CD8-positive, alpha-beta memory T cell (primary cell): ENCODE measurements around the gene SRP68. TPM values are rescaled to one million over a fixed set of nuclear protein-coding genes. Genes with fewer than 3 reads are reported as not detected.

Experiments used
- CTCF ChIA-PET: fragments of 350-600 bp; sonication (Branson Sonifier 250); formaldehyde crosslinking; loops from one replicate; lab custom pipeline; 2021; ENCODE audit warnings: antibody characterized with exemption; lab: Charles Lee
- POLR2A ChIA-PET: fragments of 350-600 bp; sonication (Branson Sonifier 250); formaldehyde crosslinking; loops from one replicate; lab custom pipeline; 2021; ENCODE audit warnings: antibody characterized with exemption; lab: Charles Lee
- DNase-seq, 5 donors: peaks; one replicate each; pipeline versions ENCODE4 v3.0.0 to v3.0.0-alpha.2; 2020 to 2022; ENCODE audit warnings: mixed read lengths in 1 of 5
- H3K27ac ChIP-seq: one replicate; pipeline ENCODE4 v1.7.0; 2013; ENCODE audit warnings: low read depth, mild to moderate bottlenecking, low read length, moderate library complexity
- H3K27me3 ChIP-seq: 2 replicates; pipeline ENCODE4 v1.7.0; 2013; ENCODE audit warnings: low read length, mild to moderate bottlenecking; ENCODE audit not compliant: insufficient read depth, poor library complexity, severe bottlenecking
- H3K36me3 ChIP-seq: 2 replicates; pipeline ENCODE4 v1.7.0; 2013; ENCODE audit warnings: mild to moderate bottlenecking, low read length, moderate library complexity; ENCODE audit not compliant: insufficient read depth
- H3K4me1 ChIP-seq: 2 replicates; pipeline ENCODE4 v1.7.0; 2013; ENCODE audit warnings: mild to moderate bottlenecking, low read length, moderate library complexity; ENCODE audit not compliant: insufficient read depth
- H3K4me3 ChIP-seq: 2 replicates; pipeline ENCODE4 v1.7.0; 2013; ENCODE audit warnings: mild to moderate bottlenecking, low read length
- H3K9me3 ChIP-seq: 2 replicates; pipeline ENCODE4 v1.7.0; 2013; ENCODE audit warnings: mild to moderate bottlenecking, low read length
- H3K27ac Mint-ChIP-seq, 8 donors: one replicate each; pipeline ENCODE4 v1.8.0; 2020 to 2021; ENCODE audit warnings: mixed read lengths in 8 of 8, mild to moderate bottlenecking in 6 of 8, inconsistent platforms in 3 of 8, moderate library complexity in 3 of 8
- H3K27me3 Mint-ChIP-seq, 2 donors: one replicate each; pipeline ENCODE4 v1.8.0; 2020 to 2021; ENCODE audit warnings: mixed read lengths in 2 of 2, mild to moderate bottlenecking in 1 of 2, moderate library complexity in 1 of 2
- H3K36me3 Mint-ChIP-seq, 3 donors: one replicate each; pipeline ENCODE4 v1.8.0; 2020 to 2021; ENCODE audit warnings: mixed read lengths in 3 of 3, inconsistent platforms in 1 of 3, mild to moderate bottlenecking in 1 of 3
- H3K4me1 Mint-ChIP-seq, 3 donors: one replicate each; pipeline ENCODE4 v1.8.0; 2020 to 2021; ENCODE audit warnings: mixed read lengths in 3 of 3, inconsistent platforms in 1 of 3, mild to moderate bottlenecking in 1 of 3
- H3K4me3 Mint-ChIP-seq, 7 donors: one replicate each; pipeline ENCODE4 v1.8.0; 2020 to 2021; ENCODE audit warnings: mixed read lengths in 7 of 7, mild to moderate bottlenecking in 6 of 7, moderate library complexity in 4 of 7, inconsistent platforms in 2 of 7
- H3K9me3 Mint-ChIP-seq, 5 donors: one replicate each; pipeline ENCODE4 v1.8.0; 2020 to 2022; ENCODE audit warnings: mixed read lengths in 5 of 5, mild to moderate bottlenecking in 3 of 5, moderate library complexity in 2 of 5, inconsistent platforms in 1 of 5
- polyA plus RNA-seq: library from polyadenylated mRNA; unstranded; fragments of 300-500 nt; fragmentation: Illumina TruSeq; gene quantifications from one replicate; pipeline ENCODE4 v1.2.3, GENCODE V29; 2021
- total RNA-seq, 2 experiments: library from RNA; stranded (reverse); gene quantifications; one replicate each; pipeline ENCODE4 v1.2.3, GENCODE V29; 2021

The SRP68 gene
- total and polyA plus RNA-seq, 3 experiments from 2014 or later: 80.4 to 123 (median 120) TPM

DNA sequence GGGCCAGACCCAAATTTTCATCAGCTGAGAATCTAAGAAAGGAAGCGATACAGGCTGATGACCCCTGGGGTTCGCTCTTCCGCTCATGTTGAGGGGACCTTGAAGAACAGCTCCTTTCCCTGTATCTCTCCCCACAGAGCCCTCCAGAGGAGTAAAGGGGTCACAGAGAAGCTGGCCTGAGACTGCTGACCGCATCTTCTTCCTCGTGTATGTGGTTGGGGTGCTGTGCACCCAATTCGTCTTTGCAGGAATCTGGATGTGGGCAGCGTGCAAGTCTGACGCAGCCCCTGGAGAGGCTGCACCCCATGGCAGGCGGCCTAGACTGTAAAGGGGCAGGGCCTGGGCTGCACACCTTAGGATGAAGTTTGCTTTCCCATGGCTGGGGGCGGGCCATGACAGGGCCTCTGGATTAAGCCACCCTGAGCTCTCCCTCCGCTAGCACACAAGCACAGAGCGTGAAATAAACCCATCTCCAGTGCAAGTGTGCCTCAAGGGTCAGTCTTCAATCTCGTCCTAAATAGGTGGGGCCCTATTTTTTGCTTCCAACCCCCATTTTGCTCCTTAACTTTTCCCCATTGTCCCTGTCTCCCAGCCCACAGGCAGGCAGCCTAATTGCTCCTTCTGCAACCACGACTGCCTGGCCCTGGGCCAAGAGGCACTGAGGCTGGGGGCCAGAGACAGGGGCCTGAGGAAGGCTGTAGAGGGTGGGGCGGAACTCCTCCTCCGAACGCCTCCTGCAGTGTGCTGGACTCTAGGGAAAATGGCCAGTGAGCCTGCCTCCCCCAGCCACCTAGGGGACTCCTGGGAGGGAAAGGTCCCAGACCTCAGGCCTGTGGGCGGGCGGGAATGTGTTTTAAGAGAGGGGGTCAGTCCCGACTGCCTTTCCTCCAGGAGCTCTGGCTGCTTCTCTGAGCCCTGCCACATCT is 10.3 kb upstream of the SRP68 start:
- Mint-ChIP-seq H3K4me1 (peaks cover 0 to 29% (median 7%) of the 10 kb centered on the region in 3 donors), H3K36me3 (peaks cover 0 to 47% (median 5%) of the 10 kb centered on the region in 3 donors), H3K4me3 (no peak overlapping the region), H3K27ac (peak overlapping the region in 3 of 8 donors; percentile 10 to 92 (median 70)), H3K9me3 (no peaks in the 10 kb centered on the region), H3K27me3 (peaks cover 2 to 5% of the 10 kb centered on the region in 2 donors)
- ChIA-PET CTCF (no interaction called here), POLR2A (no interaction called here)
- H3K36me3 ChIP-seq: peaks cover 27% of the 10 kb centered on the region
- H3K4me1 ChIP-seq: peaks cover 16% of the 10 kb centered on the region
- H3K4me3 ChIP-seq: no peak overlapping the region
- no peaks in the 10 kb centered on the region for H3K9me3 ChIP-seq
- DNase-seq: peak in 1 of 5 donors; percentile 33
- no peak overlapping the region for H3K27ac ChIP-seq
- peaks cover 3% of the 10 kb centered on the region for H3K27me3 ChIP-seq

- H3K4me1 ChIP-seq: peaks cover 24% of the 10 kb centered on the region
- no peak for DNase-seq
- H3K27me3 ChIP-seq: peaks cover 9% of the 10 kb centered on the region
- Mint-ChIP-seq H3K4me1 (peaks cover 10 to 40% (median 15%) of the 10 kb centered on the region in 3 donors), H3K36me3 (peaks cover 0 to 37% (median 5%) of the 10 kb centered on the region in 3 donors), H3K4me3 (no peak overlapping the region), H3K27ac (peak overlapping the region in 4 of 8 donors; percentile 29 to 92 (median 55)), H3K27me3 (peaks cover 12 to 14% of the 10 kb centered on the region in 2 donors), H3K9me3 (no peaks in the 10 kb centered on the region)
- no peak overlapping the region for H3K27ac ChIP-seq
- H3K4me3 ChIP-seq: no peak overlapping the region
- H3K9me3 ChIP-seq: no peaks in the 10 kb centered on the region
- ChIA-PET POLR2A (interaction anchor here (0.8 kb wide), 1 partner anchor 8 kb away, joined by 4 read pairs; no protein-coding TSS in a partner anchor), CTCF (no interaction called here)
- H3K36me3 ChIP-seq: peaks cover 20% of the 10 kb centered on the region
Observed at GRCh38 chr17:76081295-76082210, 9.2 kb upstream of the SRP68 start.

DNA sequence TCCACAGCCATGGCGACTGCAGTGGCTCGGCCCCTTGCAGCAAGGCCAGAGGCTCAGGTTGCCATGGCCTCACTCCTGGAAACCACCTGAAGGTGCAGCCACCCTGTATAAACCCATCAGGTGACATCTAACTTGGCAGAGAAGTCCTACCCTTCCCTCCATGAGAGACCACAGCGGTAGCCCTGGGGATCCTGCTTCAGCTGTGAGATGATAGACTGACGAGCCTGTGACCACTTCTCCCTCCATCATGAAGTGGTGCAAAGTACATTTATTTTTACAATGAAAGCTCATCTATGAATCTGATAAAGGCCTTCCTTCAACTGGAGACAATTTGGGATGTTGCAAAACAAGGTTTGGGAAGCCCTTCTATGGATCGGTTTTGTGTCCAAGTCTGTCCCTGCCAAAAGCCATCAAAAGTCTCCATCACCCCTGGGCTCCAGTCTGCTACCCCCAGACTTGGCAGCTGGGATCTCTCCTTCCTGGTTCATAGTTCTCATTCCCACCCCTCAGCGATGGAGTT is 8.5 kb upstream of the SRP68 start:
- peaks cover 18% of the 10 kb centered on the region for H3K36me3 ChIP-seq
- H3K27ac ChIP-seq: no peak overlapping the region
- CTCF ChIA-PET: interaction anchor here (0.9 kb wide), 1 partner anchor 67 kb away, joined by 3 read pairs; no protein-coding TSS in a partner anchor
- H3K36me3 Mint-ChIP-seq: peaks cover 0 to 30% (median 5%) of the 10 kb centered on the region in 3 donors
- peak overlapping the region in 1 of 7 donors; percentile 32 for H3K4me3 Mint-ChIP-seq
- no peak overlapping the region for H3K4me3 ChIP-seq
- H3K4me1 Mint-ChIP-seq: peaks cover 13 to 47% (median 19%) of the 10 kb centered on the region in 3 donors
- no peaks in the 10 kb centered on the region for H3K9me3 ChIP-seq
- peaks cover 14% of the 10 kb centered on the region for H3K27me3 ChIP-seq
- H3K27me3 Mint-ChIP-seq: peaks cover 19 to 20% of the 10 kb centered on the region in 2 donors
- POLR2A ChIA-PET: interaction anchor here (0.5 to 0.9 kb wide), 3 partner anchors 9 to 14 kb away, joined by 4 read pairs; no protein-coding TSS in a partner anchor
- no peaks in the 10 kb centered on the region for H3K9me3 Mint-ChIP-seq
- H3K27ac Mint-ChIP-seq: peak overlapping the region in 2 of 8 donors; percentile 11 to 54
- no peak for DNase-seq
- H3K4me1 ChIP-seq: peaks cover 32% of the 10 kb centered on the region

GRCh38 chr17:76079956-76080767 is 7.8 kb upstream of the SRP68 start:
- no peak for DNase-seq
- Mint-ChIP-seq H3K27ac (peak overlapping the region in 2 of 8 donors; percentile 54 to 68), H3K9me3 (no peaks in the 10 kb centered on the region), H3K4me1 (peaks cover 18 to 53% (median 25%) of the 10 kb centered on the region in 3 donors), H3K36me3 (peaks cover 0 to 23% (median 5%) of the 10 kb centered on the region in 3 donors), H3K4me3 (peak overlapping the region in 1 of 7 donors; percentile 8), H3K27me3 (peaks cover 25 to 26% of the 10 kb centered on the region in 2 donors)
- ChIA-PET POLR2A (interaction anchor here (0.5 to 0.9 kb wide), 4 partner anchors 11 to 413 kb away, joined by 4 to 5 read pairs (median 4); no protein-coding TSS in a partner anchor), CTCF (interaction anchor here (0.8 to 1.2 kb wide), 5 partner anchors 11 to 80 kb away, joined by 3 to 4 read pairs (median 3); no protein-coding TSS in a partner anchor)
- Histone ChIP-seq H3K27me3 (peaks cover 20% of the 10 kb centered on the region), H3K4me1 (peaks cover 38% of the 10 kb centered on the region), H3K27ac (no peak overlapping the region), H3K36me3 (peaks cover 15% of the 10 kb centered on the region), H3K4me3 (no peak overlapping the region), H3K9me3 (no peaks in the 10 kb centered on the region)

DNA sequence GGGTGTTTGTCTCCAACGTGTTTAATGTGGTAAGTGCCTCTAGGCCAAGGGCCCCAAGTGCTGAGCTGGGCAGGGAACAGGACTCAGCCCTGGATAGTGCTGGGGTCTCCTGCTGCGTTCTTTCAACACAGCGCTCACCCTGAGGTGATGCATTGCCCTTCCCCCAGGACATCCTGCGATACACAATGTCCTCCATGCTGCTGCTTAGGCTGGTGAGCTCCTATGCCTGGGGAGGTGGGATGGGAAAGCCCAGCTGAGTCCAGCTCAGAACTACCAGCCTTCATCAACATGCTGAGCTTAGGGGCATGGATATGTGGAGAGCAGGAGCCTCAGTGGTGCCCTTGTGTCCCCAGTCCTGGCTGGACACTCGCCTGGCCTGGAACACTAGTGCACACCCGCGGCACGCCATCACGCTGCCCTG is 7.2 kb upstream of the SRP68 start:
- H3K36me3 Mint-ChIP-seq: peaks cover 0 to 17% (median 3%) of the 10 kb centered on the region in 3 donors
- H3K4me3 ChIP-seq: no peak overlapping the region
- no peaks in the 10 kb centered on the region for H3K9me3 Mint-ChIP-seq
- no peak overlapping the region for H3K4me3 Mint-ChIP-seq
- POLR2A ChIA-PET: no interaction called here
- H3K4me1 ChIP-seq: peaks cover 43% of the 10 kb centered on the region
- H3K36me3 ChIP-seq: peaks cover 9% of the 10 kb centered on the region
- peaks cover 30 to 31% of the 10 kb centered on the region in 2 donors for H3K27me3 Mint-ChIP-seq
- peaks cover 23 to 60% (median 28%) of the 10 kb centered on the region in 3 donors for H3K4me1 Mint-ChIP-seq
- no peak for DNase-seq
- peaks cover 26% of the 10 kb centered on the region for H3K27me3 ChIP-seq
- H3K9me3 ChIP-seq: no peaks in the 10 kb centered on the region
- no peak overlapping the region for H3K27ac ChIP-seq
- no peak overlapping the region for H3K27ac Mint-ChIP-seq
- CTCF ChIA-PET: interaction anchor here (0.8 to 1.2 kb wide), 4 partner anchors 12 to 79 kb away, joined by 3 to 4 read pairs (median 3); no protein-coding TSS in a partner anchor

- Mint-ChIP-seq H3K4me3 (peak within 1 kb of the TSS in 4 of 7 donors; percentile 8 to 56 (median 44)), H3K36me3 (peaks cover 0 to 11% (median 0%) of the 10 kb centered on the region in 3 donors), H3K27me3 (peaks cover 30 to 33% of the 10 kb centered on the region in 2 donors), H3K9me3 (no peaks in the 10 kb centered on the region), H3K27ac (peak within 1 kb of the TSS in 3 of 8 donors; percentile 3 to 66 (median 47)), H3K4me1 (peaks cover 23 to 61% (median 27%) of the 10 kb centered on the region in 3 donors)
- Histone ChIP-seq H3K4me1 (peaks cover 48% of the 10 kb centered on the region), H3K27ac (no peak within 1 kb of the TSS), H3K4me3 (no peak within 1 kb of the TSS), H3K9me3 (no peaks in the 10 kb centered on the region), H3K27me3 (peaks cover 26% of the 10 kb centered on the region), H3K36me3 (peaks cover 4% of the 10 kb centered on the region)
- CTCF ChIA-PET: interaction anchor here (0.8 to 1.2 kb wide), 3 partner anchors 12 to 26 kb away, joined by 3 to 4 read pairs (median 3); no protein-coding TSS in a partner anchor
- no peak for DNase-seq
- POLR2A ChIA-PET: no interaction called here
Observed at GRCh38 chr17:76078860-76079534, 6.7 kb upstream of the SRP68 start, which contains the start of gene ZACN. ZACN (plus strand) TSS chr17:76079182; CDS start chr17:76079265, 83 bp downstream.
